ENCODE measurements around the gene MCF2L. TPM values are rescaled to one million over a fixed set of nuclear protein-coding genes. Genes with fewer than 3 reads are reported as not detected.

Gene MCF2L
- total and polyA plus RNA-seq, 4 donors: 21.0 to 78.7 (median 35.9) TPM

DNA sequence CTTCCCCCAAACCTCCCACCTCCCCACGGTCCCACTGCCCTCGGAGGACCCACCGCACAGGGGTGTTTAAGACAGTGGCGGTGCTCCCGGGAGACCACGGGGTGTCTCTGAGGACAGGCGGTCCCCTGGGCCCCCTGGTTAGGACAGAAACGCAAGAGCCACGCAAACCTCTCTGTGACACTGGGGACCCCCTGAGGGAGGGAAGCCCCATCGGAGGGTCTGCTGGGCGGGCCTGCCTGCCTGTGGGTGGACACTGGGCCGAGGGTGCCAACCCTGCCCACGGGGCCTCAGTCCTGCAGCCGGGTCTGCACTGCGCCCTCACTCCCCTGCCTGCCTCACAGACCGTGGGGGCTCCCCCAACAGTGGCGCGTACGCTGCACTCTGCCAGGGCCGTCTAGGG, 17.5 kb downstream of the MCF2L start:
- ATAC-seq (ENCODE audit: insufficient read depth, low FRiP score) (no peak), DNase-seq (no peak)
- TF ChIP-seq, protein P1, sequence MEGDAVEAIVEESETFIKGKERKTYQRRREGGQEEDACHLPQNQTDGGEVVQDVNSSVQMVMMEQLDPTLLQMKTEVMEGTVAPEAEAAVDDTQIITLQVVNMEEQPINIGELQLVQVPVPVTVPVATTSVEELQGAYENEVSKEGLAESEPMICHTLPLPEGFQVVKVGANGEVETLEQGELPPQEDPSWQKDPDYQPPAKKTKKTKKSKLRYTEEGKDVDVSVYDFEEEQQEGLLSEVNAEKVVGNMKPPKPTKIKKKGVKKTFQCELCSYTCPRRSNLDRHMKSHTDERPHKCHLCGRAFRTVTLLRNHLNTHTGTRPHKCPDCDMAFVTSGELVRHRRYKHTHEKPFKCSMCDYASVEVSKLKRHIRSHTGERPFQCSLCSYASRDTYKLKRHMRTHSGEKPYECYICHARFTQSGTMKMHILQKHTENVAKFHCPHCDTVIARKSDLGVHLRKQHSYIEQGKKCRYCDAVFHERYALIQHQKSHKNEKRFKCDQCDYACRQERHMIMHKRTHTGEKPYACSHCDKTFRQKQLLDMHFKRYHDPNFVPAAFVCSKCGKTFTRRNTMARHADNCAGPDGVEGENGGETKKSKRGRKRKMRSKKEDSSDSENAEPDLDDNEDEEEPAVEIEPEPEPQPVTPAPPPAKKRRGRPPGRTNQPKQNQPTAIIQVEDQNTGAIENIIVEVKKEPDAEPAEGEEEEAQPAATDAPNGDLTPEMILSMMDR (IDR thresholded peaks at IDR 0.05; ENCODE audit: control extremely low read depth, extremely low read depth): no peak
- no peak overlapping the region for H3K4me3 ChIP-seq
- H3K4me1 ChIP-seq (ENCODE audit: control insufficient read depth in 5 of 5, insufficient read depth in 5 of 5, low read length in 5 of 5): peaks cover 0 to 9% (median 4%) of the 10 kb centered on the region in 5 donors
- 83 to 93% methylated on average over 17 to 20 of the region's 20 CpGs for WGBS, 2 donors
- peaks cover 0 to 6% (median 0%) of the 10 kb centered on the region in 4 donors for H3K36me3 ChIP-seq (ENCODE audit: control insufficient read depth in 4 of 4, insufficient read depth in 4 of 4, low read length in 4 of 4)
- H3K27me3 ChIP-seq (ENCODE audit: control insufficient read depth in 3 of 3, insufficient read depth in 3 of 3, low read length in 2 of 3): no peaks in the 10 kb centered on the region
- no peak overlapping the region for H3K9ac ChIP-seq (ENCODE audit: insufficient read depth in 1 of 2, low read length in 2 of 2)
- H3K9me3 ChIP-seq (ENCODE audit: control insufficient read depth in 4 of 4, insufficient read depth in 3 of 4, low read length in 3 of 4): no peaks in the 10 kb centered on the region
- peak overlapping the region in 1 of 2 donors; percentile 20 for H3K27ac ChIP-seq (ENCODE audit: low read depth in 1 of 2, low read length in 1 of 2)

DNA sequence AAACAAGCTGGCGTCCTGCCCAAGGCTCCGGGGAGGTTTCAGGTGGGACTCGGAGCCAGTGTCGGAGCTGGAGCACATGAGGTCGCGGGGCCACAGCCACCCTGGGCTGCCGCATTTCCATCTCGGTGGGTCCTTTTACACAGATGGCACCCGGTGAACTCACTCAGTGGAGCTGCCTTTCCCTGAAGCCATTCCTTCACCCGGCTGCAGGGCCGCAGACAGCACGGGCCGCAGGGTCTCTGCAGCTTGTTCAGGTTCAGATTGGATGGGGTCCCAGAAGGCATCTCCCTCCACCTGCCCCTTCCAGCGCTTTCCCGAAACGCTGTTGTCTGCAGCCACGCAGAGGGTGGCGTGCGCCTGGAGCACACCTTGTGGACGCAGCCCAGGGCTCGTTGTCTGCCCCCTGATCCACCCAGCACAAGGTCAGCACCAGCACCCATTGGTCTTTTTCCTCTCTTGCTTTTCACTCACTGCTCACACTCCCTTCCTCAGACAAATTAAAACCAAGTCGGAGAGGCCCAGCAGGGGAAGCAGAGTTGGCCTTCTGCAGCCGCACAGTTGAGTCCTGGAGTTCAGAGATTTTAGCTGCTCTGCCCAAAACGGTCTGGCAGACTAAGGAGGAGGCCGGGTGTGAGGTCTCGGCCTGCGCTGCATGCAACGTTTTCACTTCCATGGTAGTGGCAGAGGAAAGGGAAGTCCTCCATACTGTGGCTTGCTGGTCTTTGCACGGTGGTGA, 18.1 kb downstream of the MCF2L start:
- peaks cover 0 to 9% (median 4%) of the 10 kb centered on the region in 5 donors for H3K4me1 ChIP-seq (ENCODE audit: control insufficient read depth in 5 of 5, insufficient read depth in 5 of 5, low read length in 5 of 5)
- H3K27me3 ChIP-seq (ENCODE audit: control insufficient read depth in 3 of 3, insufficient read depth in 3 of 3, low read length in 2 of 3): no peaks in the 10 kb centered on the region
- no peak for ATAC-seq (ENCODE audit: insufficient read depth, low FRiP score)
- no peak overlapping the region for H3K4me3 ChIP-seq
- TF ChIP-seq, protein P1 (IDR thresholded peaks at IDR 0.05; ENCODE audit: control extremely low read depth, extremely low read depth): no peak
- H3K27ac ChIP-seq (ENCODE audit: low read depth in 1 of 2, low read length in 1 of 2): peak overlapping the region in 1 of 2 donors; percentile 46
- WGBS, 2 donors: 77 to 80% methylated on average over 29 of the region's 29 CpGs
- DNase-seq: peak in 2 of 3 donors; percentile 41 to 62
- no peak overlapping the region for H3K9ac ChIP-seq (ENCODE audit: insufficient read depth in 1 of 2, low read length in 2 of 2)
- peaks cover 0 to 6% (median 0%) of the 10 kb centered on the region in 4 donors for H3K36me3 ChIP-seq (ENCODE audit: control insufficient read depth in 4 of 4, insufficient read depth in 4 of 4, low read length in 4 of 4)
- no peaks in the 10 kb centered on the region for H3K9me3 ChIP-seq (ENCODE audit: control insufficient read depth in 4 of 4, insufficient read depth in 3 of 4, low read length in 3 of 4)

DNA sequence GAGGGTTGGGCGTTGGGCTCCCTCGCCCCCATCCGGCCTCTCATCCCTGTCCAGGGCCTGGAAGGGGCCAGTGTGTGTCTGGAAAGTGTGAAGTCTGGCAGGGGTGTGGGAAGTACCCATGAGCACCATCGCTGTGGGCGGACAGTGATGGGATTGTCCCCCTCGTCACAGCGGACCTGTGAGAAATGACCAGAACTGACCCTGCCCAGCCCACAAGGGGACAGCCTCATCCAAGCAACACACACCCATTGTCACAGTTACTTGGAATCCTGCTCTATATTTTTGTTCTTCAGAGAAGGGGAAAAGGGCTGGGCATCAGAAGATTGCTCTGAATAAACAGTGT, 18.6 kb downstream of the MCF2L start:
- no peaks in the 10 kb centered on the region for H3K9me3 ChIP-seq (ENCODE audit: control insufficient read depth in 4 of 4, insufficient read depth in 3 of 4, low read length in 3 of 4)
- DNase-seq (no peak), ATAC-seq (ENCODE audit: insufficient read depth, low FRiP score) (no peak)
- TF ChIP-seq, protein P1 (IDR thresholded peaks at IDR 0.05; ENCODE audit: control extremely low read depth, extremely low read depth): no peak
- 67 to 69% methylated on average over 7 of the region's 7 CpGs for WGBS, 2 donors
- H3K36me3 ChIP-seq (ENCODE audit: control insufficient read depth in 4 of 4, insufficient read depth in 4 of 4, low read length in 4 of 4): peaks cover 0 to 10% (median 0%) of the 10 kb centered on the region in 4 donors
- H3K4me1 ChIP-seq (ENCODE audit: control insufficient read depth in 5 of 5, insufficient read depth in 5 of 5, low read length in 5 of 5): peaks cover 0 to 9% (median 2%) of the 10 kb centered on the region in 5 donors
- no peak overlapping the region for H3K9ac ChIP-seq (ENCODE audit: insufficient read depth in 1 of 2, low read length in 2 of 2)
- no peaks in the 10 kb centered on the region for H3K27me3 ChIP-seq (ENCODE audit: control insufficient read depth in 3 of 3, insufficient read depth in 3 of 3, low read length in 2 of 3)
- no peak overlapping the region for H3K4me3 ChIP-seq
- peak overlapping the region in 1 of 2 donors; percentile 46 for H3K27ac ChIP-seq (ENCODE audit: low read depth in 1 of 2, low read length in 1 of 2)

Measured in lung (tissue), 12 donors.